Lung (tissue), 13 donors: ENCODE results near the gene XPO5. TPM values are rescaled to one million over a fixed set of nuclear protein-coding genes. Genes with fewer than 3 reads are reported as not detected.

Experiments used
- ATAC-seq: fragments of 200-7000 bp; cut with Tn5 transposase; one replicate; pipeline ENCODE4 v1.9.1; 2020; ENCODE audit warnings: moderate number of reproducible peaks; ENCODE audit not compliant: insufficient read depth, low FRiP score
- DNase-seq, 3 donors: peaks; one replicate each; pipeline ENCODE4 v3.0.0-alpha.2; 2013 to 2017
- H3K27ac ChIP-seq, 2 donors: one replicate each; pipeline ENCODE4 v1.5.1; 2013; ENCODE audit warnings: mild to moderate bottlenecking in 2 of 2, moderate library complexity in 2 of 2, control low read depth in 1 of 2, inconsistent platforms in 1 of 2, low read depth in 1 of 2, low read length in 1 of 2
- H3K27me3 ChIP-seq, 3 donors: one replicate each; pipeline ENCODE4 v1.5.1; 2013; ENCODE audit warnings: low read length in 2 of 3; ENCODE audit not compliant: control insufficient read depth in 3 of 3, insufficient read depth in 3 of 3
- H3K36me3 ChIP-seq, 4 donors: one replicate each; pipeline ENCODE4 v1.5.1; 2013; ENCODE audit warnings: low read length in 4 of 4, mild to moderate bottlenecking in 1 of 4, moderate library complexity in 1 of 4; ENCODE audit not compliant: control insufficient read depth in 4 of 4, insufficient read depth in 4 of 4
- H3K4me1 ChIP-seq, 5 donors: one replicate each; pipeline ENCODE4 v1.5.1; 2013; ENCODE audit warnings: low read length in 5 of 5, mild to moderate bottlenecking in 2 of 5, moderate library complexity in 1 of 5; ENCODE audit not compliant: control insufficient read depth in 5 of 5, insufficient read depth in 5 of 5
- H3K4me3 ChIP-seq: one replicate; pipeline ENCODE4 v1.5.1; 2013; ENCODE audit warnings: mild to moderate bottlenecking, control low read depth, moderate library complexity
- H3K9ac ChIP-seq, 2 donors: one replicate each; pipeline ENCODE4 v1.5.1; 2013; ENCODE audit warnings: low read length in 2 of 2, control low read depth in 1 of 2; ENCODE audit not compliant: insufficient read depth in 1 of 2
- H3K9me3 ChIP-seq, 4 donors: one replicate each; pipeline ENCODE4 v1.5.1; 2013; ENCODE audit warnings: low read length in 3 of 4, mild to moderate bottlenecking in 1 of 4, moderate library complexity in 1 of 4; ENCODE audit not compliant: control insufficient read depth in 4 of 4, insufficient read depth in 3 of 4
- CTCF ChIP-seq: IDR thresholded peaks from 2 replicates; pipeline ENCODE4 v1.5.1; 2012; ENCODE audit warnings: mild to moderate bottlenecking; ENCODE audit errors: control extremely low read depth, extremely low read depth
- WGBS, 2 donors: extraction: QIAGEN DNeasy Blood & Tissue Kit; methylation state at CpG; one replicate each; pipeline ENCODE4 v1.1.7; 2013; 5-methylcytosine and 5-hydroxymethylcytosine counted together
- polyA plus RNA-seq, 2 donors: library from polyadenylated mRNA; stranded (reverse); fragments of 200-250 nt; gene quantifications; one replicate each; pipeline ENCODE4 v1.2.1, GENCODE V29; 2013
- small RNA-seq: library from RNA; depleted of rRNA; stranded (forward); fragments of <200 nt; gene quantifications from one replicate; pipeline ENCODE3, GENCODE V24; 2014; ENCODE audit warnings: low replicate concordance
- total RNA-seq, 2 donors: library from RNA; depleted of rRNA in 1 of 2; stranded (reverse); fragments of >200 nt in 1 of 2; gene quantifications; one replicate each; pipeline ENCODE4 v1.2.1, GENCODE V29; 2014 to 2021
- donor health status: control.
- donor health status: control.
- donor health status: Bipolar disorder and iron deficiency.
- donor health status: healthy.
- donor health status: DM: yes; HTN: yes; CAD: no.

The XPO5 gene
- total and polyA plus RNA-seq, 4 donors = 9.3 to 30.1 (median 16.3) TPM

GRCh38 chr6:43476746-43477145 lies 99.1 kb downstream of the XPO5 start:
- Histone ChIP-seq H3K36me3 (peaks cover 0 to 2% (median 0%) of the 10 kb centered on the region in 4 donors), H3K27ac (peak overlapping the region in 1 of 2 donors; percentile 52), H3K27me3 (no peaks in the 10 kb centered on the region), H3K9ac (peak overlapping the region in 1 of 2 donors; percentile 65), H3K9me3 (no peaks in the 10 kb centered on the region), H3K4me1 (peaks cover 7 to 17% (median 10%) of the 10 kb centered on the region in 5 donors), H3K4me3 (no peak overlapping the region)
- DNase-seq (no peak), ATAC-seq (no peak)
- no peak for TF ChIP-seq CTCF
- WGBS, 2 donors = 21 to 37% methylated on average over 2 of the region's 2 CpGs

- H3K9ac ChIP-seq = no peak overlapping the region
- peaks cover 4 to 17% (median 10%) of the 10 kb centered on the region in 5 donors for H3K4me1 ChIP-seq
- no peaks in the 10 kb centered on the region for H3K36me3 ChIP-seq
- TF ChIP-seq CTCF = no peak
- H3K27me3 ChIP-seq = no peaks in the 10 kb centered on the region
- no peak for DNase-seq
- no peak overlapping the region for H3K4me3 ChIP-seq
- WGBS, 2 donors = 89 to 93% methylated on average over 6 of the region's 6 CpGs
- no peaks in the 10 kb centered on the region for H3K9me3 ChIP-seq
- H3K27ac ChIP-seq = no peak overlapping the region
- ATAC-seq = no peak
Observed at GRCh38 chr6:43475516-43475915, 100.3 kb downstream of the XPO5 start.

GRCh38 chr6:43472515-43472914 lies 103.3 kb downstream of the XPO5 start:
- no peak for ATAC-seq
- 96 to 98% methylated on average over 4 of the region's 4 CpGs for WGBS, 2 donors

More at GRCh38 chr6:43472515-43472914, 103.3 kb downstream of the XPO5 start:
- no peak overlapping the region for H3K9ac ChIP-seq
- no peaks in the 10 kb centered on the region for H3K27me3 ChIP-seq
- H3K9me3 ChIP-seq = no peaks in the 10 kb centered on the region
- DNase-seq = no peak
- no peak overlapping the region for H3K4me3 ChIP-seq
- no peak for TF ChIP-seq CTCF
- no peak overlapping the region for H3K27ac ChIP-seq
- H3K36me3 ChIP-seq = no peaks in the 10 kb centered on the region
- peaks cover 0 to 5% (median 4%) of the 10 kb centered on the region in 5 donors for H3K4me1 ChIP-seq

Small RNA genes lying within 50 kb of the gene (small RNA-seq; reads per million reads assigned to genes)
- gene RF00426 (not detected), gene RNU6-1113P (not detected)

Other genes starting within 250 kb of the XPO5 start
- 10 to 100 TPM; 12.5 to 20.5 TPM for gene ZNF318, start 206.4 kb downstream of the XPO5 start, total RNA-seq
- 1 to 10 TPM; 4.1 to 5.1 TPM for gene ZNF318, start 206.4 kb downstream of the XPO5 start, polyA plus RNA-seq
- 10 to 100 TPM; 18.7 to 43.3 TPM for gene ABCC10, start 148.5 kb downstream of the XPO5 start, total RNA-seq
- gene ABCC10, start 148.5 kb downstream of the XPO5 start, polyA plus RNA-seq = 10 to 100 TPM; 15.7 to 33.6 TPM
- 1 to 10 TPM; 1.4 to 2.6 TPM for gene DLK2, start 120.5 kb downstream of the XPO5 start, total RNA-seq
- gene DLK2, start 120.5 kb downstream of the XPO5 start, polyA plus RNA-seq = 1 to 10 TPM; 1.1 TPM
- 10 to 100 TPM; 24.1 to 29.5 TPM for gene TJAP1, start 98.5 kb downstream of the XPO5 start, total RNA-seq
- gene TJAP1, start 98.5 kb downstream of the XPO5 start, polyA plus RNA-seq = 10 to 100 TPM; 21.7 to 22.6 TPM
- gene LRRC73, start 65.7 kb downstream of the XPO5 start, total RNA-seq = 1 to 10 TPM; 2.0 to 4.8 TPM
- gene LRRC73, start 65.7 kb downstream of the XPO5 start, polyA plus RNA-seq = 1 to 10 TPM in 1 of 2 donors, under 1 TPM in 1; 0.87 to 1.8 TPM
- gene YIPF3, start 59.1 kb downstream of the XPO5 start, total RNA-seq = 100 to 1,000 TPM in 1 of 2 donors, 10 to 100 TPM in 1; 86.9 to 105 TPM
- 100 to 1,000 TPM in 1 of 2 donors, 10 to 100 TPM in 1; 81.3 to 119 TPM for gene YIPF3, start 59.1 kb downstream of the XPO5 start, polyA plus RNA-seq
- gene POLR1C, start 58.9 kb downstream of the XPO5 start, total RNA-seq = 10 to 100 TPM; 29.0 to 43.7 TPM
- gene POLR1C, start 58.9 kb downstream of the XPO5 start, polyA plus RNA-seq = 10 to 100 TPM; 37.4 to 50.7 TPM
- 10 to 100 TPM; 10.1 to 27.3 TPM for gene POLH, start 147 bp upstream of the XPO5 start, total RNA-seq
- gene POLH, start 147 bp upstream of the XPO5 start, polyA plus RNA-seq = 1 to 10 TPM; 4.0 to 4.8 TPM
- gene GTPBP2, start 53.2 kb upstream of the XPO5 start, total RNA-seq = 10 to 100 TPM; 54.0 to 78.4 TPM
- 10 to 100 TPM; 49.9 to 67.5 TPM for gene GTPBP2, start 53.2 kb upstream of the XPO5 start, polyA plus RNA-seq
- 10 to 100 TPM; 18.0 to 19.5 TPM for gene MAD2L1BP, start 59.8 kb upstream of the XPO5 start, total RNA-seq
- 10 to 100 TPM; 14.9 to 29.3 TPM for gene MAD2L1BP, start 59.8 kb upstream of the XPO5 start, polyA plus RNA-seq
- gene RSPH9, start 69.0 kb upstream of the XPO5 start, total RNA-seq = 1 to 10 TPM; 5.4 to 6.4 TPM
- 1 to 10 TPM; 1.7 to 3.8 TPM for gene RSPH9, start 69.0 kb upstream of the XPO5 start, polyA plus RNA-seq
- 10 to 100 TPM; 36.4 to 37.8 TPM for gene MRPS18A, start 111.8 kb upstream of the XPO5 start, total RNA-seq
- 10 to 100 TPM; 39.2 to 48.4 TPM for gene MRPS18A, start 111.8 kb upstream of the XPO5 start, polyA plus RNA-seq
- 100 to 1,000 TPM; 156 to 275 TPM for gene VEGFA, start 194.2 kb upstream of the XPO5 start, total RNA-seq
- 100 to 1,000 TPM in 1 of 2 donors, 10 to 100 TPM in 1; 98.3 to 123 TPM for gene VEGFA, start 194.2 kb upstream of the XPO5 start, polyA plus RNA-seq